Hepatocyte (in vitro differentiated cells): ENCODE results near the gene IL1RAPL1. TPM values are rescaled to one million over a fixed set of nuclear protein-coding genes. Genes with fewer than 3 reads are reported as not detected.

Experiments
- DNase-seq: peaks from one replicate; pipeline ENCODE4 v3.0.0-alpha.2; 2016; ENCODE audit warnings: low spot score
- H2AFZ ChIP-seq: fragments of 200-600 bp; sonication (generic); 2 replicates; pipeline ENCODE4 v1.6.0; 2016; ENCODE audit warnings: antibody characterized with exemption, mild to moderate bottlenecking
- H3K27ac ChIP-seq: fragments of 200-600 bp; sonication (generic); 2 replicates; pipeline ENCODE4 v1.5.1; 2016; ENCODE audit warnings: mild to moderate bottlenecking
- H3K27me3 ChIP-seq: fragments of 200-600 bp; sonication (generic); 2 replicates; pipeline ENCODE4 v1.6.1; 2016
- H3K36me3 ChIP-seq: fragments of 200-600 bp; sonication (generic); replicated peaks from 2 replicates; pipeline ENCODE4 v1.5.1; 2016; ENCODE audit warnings: low read depth; ENCODE audit not compliant: insufficient read depth
- H3K4me1 ChIP-seq: fragments of 200-600 bp; sonication (generic); 2 replicates; pipeline ENCODE4 v1.5.1; 2016; ENCODE audit warnings: mild to moderate bottlenecking, moderate library complexity; ENCODE audit not compliant: insufficient read depth
- H3K4me2 ChIP-seq: fragments of 200-600 bp; sonication (generic); 2 replicates; pipeline ENCODE4 v1.6.0; 2016
- H3K4me3 ChIP-seq: fragments of 200-600 bp; sonication (generic); 2 replicates; pipeline ENCODE4 v1.5.1; 2016; ENCODE audit warnings: mild to moderate bottlenecking
- H3K79me2 ChIP-seq: fragments of 200-600 bp; sonication (generic); 2 replicates; pipeline ENCODE4 v1.6.0; 2017; ENCODE audit warnings: mild to moderate bottlenecking
- H3K9me2 ChIP-seq: fragments of 200-600 bp; sonication (generic); replicated peaks from 2 replicates; pipeline ENCODE4 v1.6.0; 2017; ENCODE audit warnings: mild to moderate bottlenecking; ENCODE audit not compliant: insufficient read depth
- H3K9me3 ChIP-seq: fragments of 200-600 bp; sonication (generic); 2 replicates; pipeline ENCODE4 v1.5.1; 2016; ENCODE audit warnings: low read depth, mild to moderate bottlenecking
- H4K20me1 ChIP-seq: fragments of 200-600 bp; sonication (generic); 2 replicates; pipeline ENCODE4 v1.6.0; 2016; ENCODE audit warnings: mild to moderate bottlenecking; ENCODE audit not compliant: insufficient read depth, poor library complexity, severe bottlenecking
- EZH2 ChIP-seq: fragments of 200-600 bp; sonication (generic); IDR thresholded peaks from 2 replicates; pipeline ENCODE4 v1.6.1; 2016; ENCODE audit warnings: antibody characterized with exemption, mild to moderate bottlenecking, borderline replicate concordance
- EZH2phosphoT487 ChIP-seq: fragments of 200-600 bp; sonication (generic); IDR thresholded peaks from one replicate; pipeline ENCODE4 v1.6.1; 2018; ENCODE audit warnings: antibody characterized with exemption, mild to moderate bottlenecking, low read depth, moderate library complexity; ENCODE audit not compliant: unreplicated experiment, severe bottlenecking
- WGBS: methylation state at CpG from one replicate; pipeline ENCODE4 v1.1.6; 2016; ENCODE audit warnings: low lambda C conversion rate; ENCODE audit errors: missing lambda C conversion rate; 5-methylcytosine and 5-hydroxymethylcytosine counted together
- polyA plus RNA-seq: library from polyadenylated mRNA; unstranded; fragments of >200 nt; fragmentation: Nextera tagmentation; extraction: Ambion mirVana; gene quantifications from 2 replicates; pipeline ENCODE4 v1.2.1, GENCODE V29; 2016
- total RNA-seq: library from RNA; depleted of rRNA; stranded (reverse); fragments of >200 nt; gene quantifications from 2 replicates; pipeline ENCODE4 v1.2.3, GENCODE V29; 2014
- TF ChIP-seq, protein P1 (sequence below): fragments of 200-600 bp; sonication (generic); IDR thresholded peaks from 2 replicates; pipeline ENCODE4 v1.5.1; 2016; ENCODE audit warnings: antibody characterized with exemption, mild to moderate bottlenecking; ENCODE audit not compliant: poor library complexity

IL1RAPL1 gene
- total and polyA plus RNA-seq, 2 experiments from 2014 or later: 0.89 to 2.7 TPM

DNA sequence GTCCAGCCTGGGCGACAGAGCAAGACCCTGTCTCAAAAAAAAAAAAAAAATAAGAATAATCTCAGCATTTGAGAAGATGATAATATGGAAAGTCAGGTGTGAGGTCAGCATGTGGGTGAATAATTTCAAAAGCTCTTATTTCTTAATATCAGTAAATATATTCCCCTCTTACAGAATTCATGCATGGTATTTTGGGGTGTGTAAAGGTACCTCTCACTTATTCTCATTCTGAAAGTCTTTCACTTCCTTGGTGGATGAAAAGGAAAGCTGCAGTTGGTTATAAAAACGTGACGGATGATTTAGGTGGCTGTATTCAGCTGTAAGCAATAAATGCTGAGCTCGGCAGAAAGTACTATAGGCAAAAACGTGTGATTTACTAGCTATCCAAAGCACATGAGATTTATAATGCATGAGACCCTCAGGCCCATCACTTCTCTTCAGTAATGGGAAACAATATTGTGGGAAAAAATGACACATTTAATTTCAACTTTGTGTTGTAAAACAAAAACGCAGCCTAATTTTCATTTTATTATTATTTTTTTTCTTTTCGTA, 1275.0 kb downstream of the IL1RAPL1 start:
- H2AFZ ChIP-seq: no peak overlapping the region
- H3K9me3 ChIP-seq: no peaks in the 10 kb centered on the region
- no peak for TF ChIP-seq EZH2phosphoT487
- TF ChIP-seq EZH2: no peak
- TF ChIP-seq, protein P1, sequence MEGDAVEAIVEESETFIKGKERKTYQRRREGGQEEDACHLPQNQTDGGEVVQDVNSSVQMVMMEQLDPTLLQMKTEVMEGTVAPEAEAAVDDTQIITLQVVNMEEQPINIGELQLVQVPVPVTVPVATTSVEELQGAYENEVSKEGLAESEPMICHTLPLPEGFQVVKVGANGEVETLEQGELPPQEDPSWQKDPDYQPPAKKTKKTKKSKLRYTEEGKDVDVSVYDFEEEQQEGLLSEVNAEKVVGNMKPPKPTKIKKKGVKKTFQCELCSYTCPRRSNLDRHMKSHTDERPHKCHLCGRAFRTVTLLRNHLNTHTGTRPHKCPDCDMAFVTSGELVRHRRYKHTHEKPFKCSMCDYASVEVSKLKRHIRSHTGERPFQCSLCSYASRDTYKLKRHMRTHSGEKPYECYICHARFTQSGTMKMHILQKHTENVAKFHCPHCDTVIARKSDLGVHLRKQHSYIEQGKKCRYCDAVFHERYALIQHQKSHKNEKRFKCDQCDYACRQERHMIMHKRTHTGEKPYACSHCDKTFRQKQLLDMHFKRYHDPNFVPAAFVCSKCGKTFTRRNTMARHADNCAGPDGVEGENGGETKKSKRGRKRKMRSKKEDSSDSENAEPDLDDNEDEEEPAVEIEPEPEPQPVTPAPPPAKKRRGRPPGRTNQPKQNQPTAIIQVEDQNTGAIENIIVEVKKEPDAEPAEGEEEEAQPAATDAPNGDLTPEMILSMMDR: no peak
- H3K27ac ChIP-seq: no peak overlapping the region
- no peaks in the 10 kb centered on the region for H3K79me2 ChIP-seq
- no peaks in the 10 kb centered on the region for H3K4me1 ChIP-seq
- no peak overlapping the region for H3K4me2 ChIP-seq
- no peak for DNase-seq
- no peaks in the 10 kb centered on the region for H3K27me3 ChIP-seq
- 78% methylated on average over 7 of the region's 7 CpGs for WGBS
- no peaks in the 10 kb centered on the region for H4K20me1 ChIP-seq
- H3K9me2 ChIP-seq: no peaks in the 10 kb centered on the region
- H3K4me3 ChIP-seq: no peak overlapping the region
- no peaks in the 10 kb centered on the region for H3K36me3 ChIP-seq

DNA sequence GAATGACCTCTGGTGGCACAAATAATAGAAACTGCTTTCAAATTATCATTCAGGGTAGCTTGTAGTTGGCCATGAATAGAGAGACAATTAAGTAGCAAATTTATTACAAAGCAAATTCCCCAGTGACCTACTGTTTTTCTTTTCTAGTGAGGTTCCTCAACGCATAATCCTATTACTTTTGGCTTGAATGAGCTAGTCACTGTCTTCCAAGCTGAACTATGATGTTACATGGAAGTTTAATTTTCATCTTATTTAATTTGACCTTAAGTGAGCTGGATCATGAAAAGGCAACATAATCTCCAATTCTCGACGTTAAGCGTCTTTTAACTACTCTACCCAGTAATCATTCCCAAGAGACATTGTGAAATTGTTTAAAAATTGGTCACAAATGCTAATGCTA, 1280.7 kb downstream of the IL1RAPL1 start:
- no peaks in the 10 kb centered on the region for H4K20me1 ChIP-seq
- H3K9me2 ChIP-seq: no peaks in the 10 kb centered on the region
- no peak overlapping the region for H3K27ac ChIP-seq
- H3K9me3 ChIP-seq: no peaks in the 10 kb centered on the region
- no peaks in the 10 kb centered on the region for H3K79me2 ChIP-seq
- no peaks in the 10 kb centered on the region for H3K27me3 ChIP-seq
- no peaks in the 10 kb centered on the region for H3K36me3 ChIP-seq
- no peaks in the 10 kb centered on the region for H3K4me1 ChIP-seq
- H3K4me2 ChIP-seq: no peak overlapping the region
- 89% methylated on average over 4 of the region's 4 CpGs for WGBS
- H2AFZ ChIP-seq: no peak overlapping the region
- H3K4me3 ChIP-seq: no peak overlapping the region
- TF ChIP-seq EZH2phosphoT487 (no peak), EZH2 (no peak)
- TF ChIP-seq, protein P1: no peak
- DNase-seq: no peak

DNA sequence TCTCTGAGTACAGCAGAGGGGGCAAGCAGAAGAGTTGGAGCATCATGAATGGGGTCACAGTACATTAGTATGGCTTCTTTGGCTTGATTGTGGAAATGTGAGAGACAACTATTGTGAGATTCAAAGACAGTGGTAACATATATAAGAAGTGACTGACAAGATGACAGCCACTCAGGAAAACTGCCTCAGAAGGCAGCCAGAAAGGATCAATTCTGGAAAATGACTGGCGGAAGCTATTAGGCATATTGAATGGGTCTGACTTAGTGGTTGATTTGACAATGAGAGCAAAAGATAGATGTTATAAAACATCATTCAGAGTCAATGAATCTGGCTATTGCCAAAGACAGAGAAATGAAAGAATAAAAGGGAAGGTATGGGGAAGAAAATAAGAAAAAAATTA, 1282.6 kb downstream of the IL1RAPL1 start:
- 91% methylated on average over 1 of the region's 1 CpG for WGBS

More for the DNA sequence above, 1282.6 kb downstream of the IL1RAPL1 start:
- no peaks in the 10 kb centered on the region for H3K27me3 ChIP-seq
- H3K79me2 ChIP-seq: no peaks in the 10 kb centered on the region
- no peak for TF ChIP-seq EZH2
- TF ChIP-seq, protein P1: no peak
- TF ChIP-seq EZH2phosphoT487: no peak
- H3K9me2 ChIP-seq: no peaks in the 10 kb centered on the region
- H2AFZ ChIP-seq: no peak overlapping the region
- H3K4me1 ChIP-seq: no peaks in the 10 kb centered on the region
- H4K20me1 ChIP-seq: no peaks in the 10 kb centered on the region
- H3K4me3 ChIP-seq: no peak overlapping the region
- H3K36me3 ChIP-seq: no peaks in the 10 kb centered on the region
- no peak overlapping the region for H3K4me2 ChIP-seq
- no peaks in the 10 kb centered on the region for H3K9me3 ChIP-seq
- no peak overlapping the region for H3K27ac ChIP-seq
- no peak for DNase-seq
